GM19455 (cell line): Measurements from ENCODE around the gene PGAM5.
"Not testable (repeated sequence)": the region's sequence is repeated elsewhere in the genome, so short reads cannot be mapped to it uniquely, and the experiment has no call there.

Source experiments
- ATAC-seq: cut with Tn5 transposase; IDR thresholded peaks from one replicate; pipeline ENCODE4 v1.9.1; 2021; ENCODE audit not compliant: unreplicated experiment

PGAM5 gene

DNA sequence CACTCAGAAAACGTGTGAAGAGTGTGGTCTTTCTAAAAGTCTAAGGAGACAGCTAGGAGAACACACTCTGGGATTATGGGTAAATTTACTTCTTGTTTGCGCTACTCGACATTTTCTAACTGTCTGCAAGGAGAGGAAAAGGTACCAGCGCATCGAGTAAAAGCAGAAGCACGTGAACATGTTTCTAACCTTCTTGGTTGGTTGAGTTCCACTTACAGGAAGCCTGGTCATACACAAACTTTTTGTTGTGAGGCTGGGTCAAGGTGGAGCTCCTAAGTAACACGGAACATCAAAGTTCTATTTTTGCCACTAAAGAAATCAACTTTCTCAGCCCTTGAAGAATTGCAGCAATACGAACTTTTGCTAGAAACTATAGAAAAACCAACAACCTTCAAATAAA, 31.0 kb downstream of the PGAM5 start:
- ATAC-seq = no peak

DNA sequence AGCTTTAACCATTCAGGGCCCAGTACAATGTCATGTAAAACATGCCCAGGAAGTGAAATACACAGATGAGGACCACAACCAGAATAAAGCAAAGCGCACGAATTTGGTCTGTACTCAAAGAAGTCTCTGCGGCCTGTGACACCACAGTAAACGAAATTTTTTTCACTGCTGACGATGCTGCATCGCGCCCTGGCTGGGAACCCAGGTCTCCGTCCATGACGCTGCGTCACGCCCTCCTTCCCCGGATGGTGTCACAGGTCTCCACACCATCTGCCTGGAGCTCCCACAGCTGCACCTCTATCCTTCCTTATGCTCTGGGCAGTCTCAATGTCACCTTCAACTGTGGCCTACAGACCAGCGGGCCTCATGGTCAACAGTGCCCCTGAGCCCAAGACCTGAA, 33.2 kb downstream of the PGAM5 start:
- no peak for ATAC-seq

DNA sequence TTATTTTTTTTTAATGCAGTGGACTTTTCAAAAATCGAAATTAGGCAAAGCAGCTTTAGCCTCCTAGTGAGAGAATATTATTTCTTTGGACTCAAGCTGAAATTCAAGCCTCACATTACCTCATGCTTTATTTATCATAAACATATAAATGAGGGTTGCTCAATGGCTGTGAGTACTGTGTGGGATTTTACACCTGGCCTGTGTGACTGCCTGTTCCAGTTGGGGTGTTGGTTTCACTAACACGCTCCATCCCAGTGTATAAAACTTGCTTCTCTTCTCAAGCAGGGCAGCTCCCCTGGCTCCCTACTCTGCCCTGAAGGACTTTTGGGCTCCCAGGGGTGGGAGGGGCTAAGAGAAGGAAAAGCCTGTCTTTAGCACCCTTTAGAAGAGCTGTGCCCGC, 36.0 kb downstream of the PGAM5 start:
- ATAC-seq = no peak

DNA sequence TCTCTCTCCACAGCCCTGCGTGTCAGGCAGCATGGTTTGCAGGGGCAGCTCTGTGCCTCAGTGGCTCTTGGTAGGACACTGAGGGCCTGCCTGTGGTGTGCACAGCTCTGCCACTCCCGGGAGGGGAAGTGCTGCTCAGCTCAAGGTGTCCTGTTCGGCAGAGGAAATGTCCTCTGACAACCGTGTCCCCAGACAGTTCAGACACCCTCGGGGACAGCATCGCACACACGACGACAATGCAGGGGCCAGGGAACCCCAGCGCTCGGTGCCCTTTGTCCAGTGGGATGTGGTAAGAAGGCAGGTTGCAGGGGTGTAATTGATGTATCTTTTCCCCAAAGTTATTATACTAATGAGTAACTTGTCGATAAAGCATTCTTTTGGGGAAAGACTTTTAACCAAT, 36.8 kb downstream of the PGAM5 start:
- ATAC-seq = no peak

DNA sequence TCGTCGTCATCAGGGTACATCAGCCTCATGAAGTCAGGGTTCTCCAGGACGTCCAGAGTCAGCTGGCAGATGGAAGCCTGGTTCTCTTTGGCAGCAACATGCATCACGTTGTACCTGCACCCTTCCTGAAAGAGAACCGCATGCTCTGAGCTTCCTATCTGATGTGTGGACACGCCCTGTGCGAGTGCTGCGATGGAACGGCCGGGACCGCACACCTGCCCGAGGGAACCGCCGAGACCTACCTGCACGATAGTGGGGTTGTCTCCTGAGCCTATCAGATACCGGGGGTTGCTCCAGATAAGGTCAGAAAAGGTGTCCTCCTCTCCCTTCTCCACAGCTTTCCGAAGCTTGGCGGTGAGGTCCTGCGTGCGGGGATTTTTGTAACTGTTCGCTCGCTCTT, 37.3 kb downstream of the PGAM5 start:
- no peak for ATAC-seq

DNA sequence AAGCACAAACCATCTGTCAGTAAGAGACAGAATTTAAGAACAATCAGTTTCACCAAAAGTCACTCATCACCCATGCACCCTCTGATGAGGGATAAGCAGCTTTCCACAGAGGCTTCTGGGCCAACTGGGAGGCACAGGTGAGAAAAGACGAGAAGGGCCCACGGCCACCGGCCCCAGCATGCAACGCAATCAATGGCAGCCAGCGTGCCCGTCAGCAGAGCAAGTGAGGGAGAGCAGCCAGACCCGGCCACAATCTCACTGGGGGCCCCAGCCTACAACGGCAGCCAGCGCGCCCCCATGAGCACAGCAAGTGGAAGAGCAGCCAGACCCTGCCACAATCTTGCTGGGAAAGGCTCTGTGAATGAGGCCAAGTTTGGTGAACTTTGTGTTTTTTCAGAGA, 37.7 kb downstream of the PGAM5 start:
- ATAC-seq = no peak

DNA sequence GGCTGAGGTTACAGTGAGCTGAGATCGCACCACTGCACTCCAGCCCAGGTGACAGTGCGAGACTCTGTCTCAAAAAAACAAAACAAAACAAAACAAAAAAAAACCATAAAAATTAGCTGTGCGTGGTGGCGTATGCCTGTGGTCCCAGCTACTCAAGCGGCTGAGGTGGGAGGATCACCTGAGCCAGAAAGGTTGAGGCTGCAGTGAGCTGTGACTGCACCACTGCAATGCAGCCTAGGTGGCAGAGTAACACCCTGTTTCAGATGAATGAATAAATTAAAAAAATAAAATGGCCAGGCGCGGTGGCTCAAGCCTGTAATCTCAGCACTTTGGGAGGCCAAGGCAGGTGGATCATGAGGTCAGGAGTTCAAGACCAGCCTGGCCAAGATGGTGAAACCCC, 43.0 kb downstream of the PGAM5 start:
- not testable (repeated sequence) for ATAC-seq

DNA sequence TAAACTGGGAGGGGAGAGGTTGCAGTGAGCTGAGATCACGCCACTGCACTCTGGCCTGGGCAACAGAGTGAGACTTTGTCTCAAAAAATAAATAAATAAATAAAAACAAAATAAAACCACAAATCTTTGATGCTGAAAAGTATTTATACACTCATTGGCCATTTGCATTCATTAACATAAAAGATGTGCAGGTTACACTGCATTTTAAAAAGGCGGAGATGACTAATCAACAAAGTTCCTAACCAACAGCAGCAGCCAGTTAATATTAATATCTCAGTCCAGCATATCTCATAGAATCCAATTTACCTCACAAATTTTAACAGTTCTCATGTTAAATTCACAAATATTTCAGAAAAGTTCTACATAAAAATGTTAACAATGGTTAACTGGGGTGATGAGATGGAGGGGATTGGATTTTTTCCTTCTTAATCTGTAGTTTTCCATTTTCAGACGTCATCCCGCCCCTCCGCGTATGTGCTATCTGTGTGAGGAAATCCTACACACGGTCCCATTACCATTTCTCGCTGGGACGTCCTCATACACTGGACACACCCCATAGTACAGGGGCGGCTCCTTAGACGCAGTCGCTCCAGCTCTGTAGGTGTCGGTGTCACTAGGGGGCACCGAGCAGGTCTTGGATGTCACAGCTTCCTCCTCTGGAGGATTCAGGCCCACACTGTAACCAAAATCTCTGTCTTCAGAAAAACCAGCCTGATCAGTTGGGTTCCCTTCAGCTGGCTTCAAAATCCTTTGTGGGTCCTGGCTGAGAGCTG, 43.7 kb downstream of the PGAM5 start:
- no peak for ATAC-seq

DNA sequence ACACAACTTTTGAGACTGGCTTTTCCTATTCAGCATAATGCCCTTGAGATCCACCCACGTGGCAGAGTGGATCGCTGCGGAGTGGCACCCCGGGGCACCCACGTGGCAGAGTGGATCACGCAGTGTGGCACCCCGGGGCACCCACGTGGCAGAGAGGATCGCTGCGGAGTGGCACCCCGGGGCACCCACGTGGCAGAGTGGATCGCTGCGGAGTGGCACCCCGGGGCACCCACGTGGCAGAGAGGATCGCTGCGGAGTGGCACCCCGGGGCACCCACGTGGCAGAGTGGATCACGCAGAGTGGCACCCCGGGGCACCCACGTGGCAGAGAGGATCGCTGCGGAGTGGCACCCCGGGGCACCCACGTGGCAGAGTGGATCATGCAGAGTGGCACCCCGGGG, 48.2 kb downstream of the PGAM5 start:
- ATAC-seq = not testable (repeated sequence)

DNA sequence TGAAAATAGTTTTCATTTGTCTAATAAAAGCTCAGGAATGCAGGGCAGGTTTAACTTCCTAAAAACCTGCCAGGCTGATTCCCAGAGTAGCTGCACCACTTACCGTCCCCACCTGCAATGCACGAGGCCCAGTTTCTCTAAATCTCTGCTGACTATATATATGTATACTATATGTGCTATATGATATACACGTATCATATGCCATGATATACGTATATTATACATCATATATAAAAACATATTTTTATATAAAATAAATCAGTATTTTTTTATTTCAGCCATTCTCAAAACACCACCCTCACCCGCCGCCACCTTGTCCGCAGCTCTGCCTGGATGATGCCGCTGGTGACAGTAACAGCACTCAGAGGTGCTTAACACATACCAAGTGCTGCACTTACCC, 48.7 kb downstream of the PGAM5 start:
- no peak for ATAC-seq

DNA sequence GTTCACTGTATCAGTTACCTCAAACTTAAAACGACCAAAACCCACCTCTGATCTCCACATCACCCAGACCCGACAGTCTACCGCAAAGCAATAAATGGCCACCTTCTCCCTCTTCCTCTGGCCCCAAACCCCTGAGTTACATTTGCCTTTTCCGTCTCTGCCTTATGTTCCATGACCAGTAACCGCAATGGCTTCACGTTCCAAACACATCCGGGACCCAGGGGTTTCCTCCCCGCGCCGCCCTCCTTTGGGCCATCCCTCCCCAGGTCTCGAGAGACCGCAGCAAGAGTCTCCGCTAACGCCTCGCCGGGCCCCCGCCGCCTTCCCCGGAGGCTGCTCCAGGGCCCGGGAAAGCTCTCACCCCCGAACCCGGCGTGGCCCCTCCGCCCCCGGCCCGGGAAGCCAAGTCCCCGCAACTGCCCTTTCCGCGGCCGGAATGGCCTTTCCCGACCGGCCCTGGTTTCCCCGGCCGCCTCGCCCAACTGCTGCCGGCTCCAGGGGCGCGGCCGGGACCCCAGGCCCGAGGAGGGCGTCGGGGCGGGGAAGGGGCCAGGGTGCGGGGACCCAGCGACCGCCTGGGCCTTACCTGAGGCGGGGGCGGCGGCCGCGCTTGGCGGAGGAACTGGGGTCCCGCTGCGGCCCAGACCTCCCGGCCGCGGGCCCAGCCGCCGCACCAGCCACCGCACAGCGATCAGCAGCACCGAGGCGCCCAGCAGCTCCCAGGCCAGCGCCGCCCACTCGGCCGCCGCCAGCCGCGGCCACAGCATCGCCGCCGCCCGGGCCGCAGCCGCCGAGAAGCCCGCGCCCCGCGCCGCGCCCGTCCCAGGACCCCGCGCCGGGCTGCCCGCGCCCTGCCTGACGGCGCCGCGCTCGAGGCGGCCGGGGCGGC, 50.6 kb downstream of the PGAM5 start, which contains the start of gene ANKLE2:
TSS of gene ANKLE2 (minus strand) at position 801 of the 889 bp plus-strand sequence. CDS start at position 767, 34 bp downstream.
- peak; percentile 33 for ATAC-seq

DNA sequence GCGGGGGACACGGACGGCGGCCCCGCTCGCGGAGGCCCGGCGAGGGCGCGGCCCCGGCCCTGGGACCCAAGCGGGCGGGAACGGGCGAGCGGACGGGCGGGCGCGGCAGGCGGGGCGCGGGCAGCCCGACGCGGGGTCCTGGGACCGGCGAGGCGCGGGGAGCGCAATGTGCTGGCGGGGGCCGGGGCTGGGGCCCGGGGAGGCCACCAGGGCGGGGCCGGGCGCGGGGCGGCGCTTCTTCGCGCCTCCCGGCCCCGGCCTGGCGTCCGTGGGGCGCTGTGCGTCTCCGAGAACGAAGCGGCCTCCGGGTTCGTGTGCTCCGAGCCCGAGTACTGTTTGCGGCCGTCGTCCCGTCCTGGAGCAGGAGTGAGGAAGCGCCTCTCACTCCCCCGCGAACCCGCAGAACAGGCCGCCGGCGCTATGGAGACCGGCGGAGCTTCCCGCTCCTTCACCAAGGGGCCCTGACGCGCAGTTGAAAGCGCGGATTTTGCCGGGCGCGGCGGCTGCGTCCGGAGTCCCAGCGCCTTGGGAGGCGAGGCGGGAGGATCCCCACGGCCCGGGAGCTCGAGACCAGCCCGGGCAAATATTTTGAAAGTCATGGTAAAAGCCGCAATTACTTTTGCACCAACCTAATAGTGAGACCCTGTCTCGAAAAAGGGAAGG, 51.4 kb downstream of the PGAM5 start:
- peak; percentile 79 for ATAC-seq

DNA sequence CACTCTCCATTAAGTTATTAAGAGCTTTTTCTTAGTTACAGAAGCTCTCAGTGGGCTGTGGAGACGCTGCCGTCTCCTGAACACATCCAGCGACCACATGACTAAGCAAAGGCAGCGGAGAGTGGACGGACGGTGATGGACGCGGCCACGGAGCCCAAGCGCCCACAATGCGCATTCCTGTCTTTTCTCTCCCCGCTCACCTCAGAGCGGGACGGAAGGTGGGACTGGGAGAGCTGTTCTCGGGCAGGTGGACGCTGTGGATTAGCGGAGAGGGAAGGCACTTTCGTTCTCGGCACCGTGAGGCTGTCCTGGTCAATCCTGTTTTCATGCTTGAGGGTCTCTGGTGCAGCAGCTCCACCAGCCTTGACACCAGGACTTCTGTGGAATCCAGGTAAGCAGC, 53.6 kb downstream of the PGAM5 start:
- ATAC-seq = no peak

DNA sequence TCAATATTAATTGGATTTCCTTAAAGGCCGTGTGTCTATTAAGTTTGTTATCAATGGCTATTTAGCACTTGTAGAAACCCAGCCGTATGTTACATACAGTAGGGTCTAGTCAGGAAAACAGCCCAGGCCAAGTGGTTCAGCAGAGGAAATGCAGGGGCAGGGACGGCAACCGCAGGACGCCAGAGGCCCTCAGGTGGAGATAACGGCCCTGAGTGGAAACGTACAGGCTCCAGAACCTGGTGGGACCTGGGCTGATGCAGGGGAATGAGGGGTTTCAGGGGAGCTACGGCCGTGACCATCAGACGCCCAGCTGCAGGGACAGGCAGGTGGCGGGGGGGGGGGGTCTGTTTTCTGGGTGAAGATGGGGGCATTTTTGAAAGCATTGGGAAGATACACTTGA, 54.7 kb downstream of the PGAM5 start:
- no peak for ATAC-seq

DNA sequence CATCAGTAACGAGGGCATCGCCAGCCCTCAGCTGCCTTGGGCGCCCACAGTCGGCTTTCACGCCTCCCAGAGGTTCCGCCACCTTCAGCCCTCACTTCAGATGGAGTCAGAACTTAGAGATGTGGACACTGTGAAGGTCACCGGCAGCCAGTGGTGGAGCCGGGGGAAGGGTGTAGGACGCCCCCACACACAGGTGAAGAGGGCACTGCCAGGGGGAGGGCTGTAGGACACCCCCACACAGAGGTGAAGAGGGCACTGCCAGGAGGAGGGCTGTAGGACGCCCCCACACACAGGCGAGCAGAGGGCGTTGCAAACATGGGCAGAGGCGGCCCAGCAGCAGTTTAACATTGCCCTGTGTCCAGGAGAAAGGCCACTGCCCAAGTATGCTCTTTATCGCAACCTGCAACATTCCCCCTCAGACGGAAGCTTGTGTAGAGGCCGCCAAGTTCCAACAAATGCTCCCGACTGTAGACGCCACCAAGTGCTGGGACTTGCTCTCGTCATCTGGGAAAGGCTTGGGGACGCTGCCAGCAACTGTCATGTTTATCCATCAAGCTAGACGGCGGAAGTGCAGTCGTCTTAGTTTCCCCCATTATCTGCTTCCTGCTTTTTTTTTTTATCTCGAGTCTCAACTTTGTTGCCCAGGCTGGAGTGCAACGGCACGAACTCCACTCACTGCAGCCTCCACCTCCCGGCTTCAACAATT, 55.9 kb downstream of the PGAM5 start:
- ATAC-seq = no peak

DNA sequence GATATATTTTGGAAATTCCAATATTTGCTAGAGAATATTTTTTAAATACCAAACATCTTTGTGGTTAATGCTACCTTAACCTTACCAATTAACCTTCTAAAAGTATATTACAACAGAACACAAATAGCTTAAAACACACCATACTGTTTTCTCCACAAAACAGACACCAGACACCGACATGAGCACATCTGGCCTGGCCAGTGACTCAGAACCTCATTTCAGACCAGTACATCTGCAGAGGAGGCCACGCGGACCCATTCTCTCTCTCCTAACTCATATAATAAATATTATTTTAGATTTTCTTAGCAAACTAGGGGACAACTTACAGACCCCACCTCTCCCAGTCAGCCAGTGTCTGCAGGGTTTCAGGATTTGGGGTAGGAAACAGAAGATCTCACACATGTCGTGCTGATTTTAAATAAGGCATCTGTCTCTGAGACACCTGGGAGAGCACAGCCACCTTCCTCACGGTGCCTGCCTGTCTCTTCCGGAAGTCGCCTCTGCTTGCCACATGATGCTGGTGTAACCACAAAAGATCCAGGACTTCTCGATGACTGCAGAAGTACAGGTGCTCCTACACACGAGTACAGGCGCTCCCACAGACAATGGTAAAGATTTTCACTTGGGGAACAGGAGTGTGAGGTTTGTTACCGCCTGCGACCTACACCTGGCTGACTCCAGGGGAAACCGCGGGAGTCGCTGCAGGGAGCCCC, 60.6 kb downstream of the PGAM5 start:
- ATAC-seq = peak; percentile 45
